Measurements from ENCODE around the gene MRGPRE. TPM values are rescaled to one million over a fixed set of nuclear protein-coding genes. Genes with fewer than 3 reads are reported as not detected.

MRGPRE gene
- total RNA-seq, 1 donor from 2014 or later, result not detected

GRCh38 chr11:3226846-3227567 lies 5.2 kb downstream of the MRGPRE start:
- no peak for DNase-seq (ENCODE audit: low read depth, low spot score)

DNA sequence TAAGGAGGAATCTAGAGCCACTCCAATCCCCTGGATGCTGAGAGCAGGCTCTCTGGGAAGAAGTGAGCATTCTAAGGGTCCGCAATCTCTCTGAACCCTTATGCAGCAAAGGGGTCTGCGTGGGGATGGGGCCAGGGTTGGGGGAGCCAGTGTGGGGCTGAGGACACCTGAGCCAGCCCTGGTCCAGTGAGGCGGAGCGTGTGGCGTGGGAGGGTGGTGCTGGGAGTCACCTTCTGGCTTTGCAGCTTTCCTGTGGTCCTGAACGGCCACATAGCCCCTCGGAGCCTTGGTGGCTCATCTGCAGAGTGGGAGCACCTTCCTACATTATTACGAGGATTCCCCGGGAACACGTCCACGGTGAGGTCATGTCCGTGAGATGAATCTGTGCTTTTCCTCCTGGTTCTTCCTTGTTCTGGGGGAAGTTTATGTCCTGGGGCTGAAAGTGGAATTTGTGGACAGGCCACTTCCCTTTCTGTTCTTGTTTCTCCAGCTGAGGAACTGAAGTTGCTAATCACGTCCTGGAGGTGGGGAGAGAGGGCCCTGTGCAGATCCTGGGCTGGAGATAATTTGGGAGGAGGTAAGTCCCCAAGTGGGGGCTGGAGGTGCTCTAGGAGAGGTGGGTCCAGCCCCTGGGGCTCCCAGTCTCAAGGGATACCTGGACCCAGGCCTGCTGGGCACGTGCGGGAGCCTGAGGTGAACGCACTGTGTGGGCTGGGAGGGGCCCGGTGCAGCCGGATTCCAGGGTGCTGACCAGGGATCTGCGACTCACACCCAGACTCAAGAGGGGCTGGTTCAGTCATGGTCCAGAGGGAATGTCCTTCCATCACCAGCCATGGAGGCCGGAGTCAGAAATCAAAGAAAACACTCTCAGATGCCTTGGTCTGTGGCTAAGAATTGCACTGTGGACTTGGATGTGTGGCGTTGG lies 6.1 kb downstream of the MRGPRE start:
- DNase-seq (ENCODE audit: low read depth, low spot score), result no peak

DNA sequence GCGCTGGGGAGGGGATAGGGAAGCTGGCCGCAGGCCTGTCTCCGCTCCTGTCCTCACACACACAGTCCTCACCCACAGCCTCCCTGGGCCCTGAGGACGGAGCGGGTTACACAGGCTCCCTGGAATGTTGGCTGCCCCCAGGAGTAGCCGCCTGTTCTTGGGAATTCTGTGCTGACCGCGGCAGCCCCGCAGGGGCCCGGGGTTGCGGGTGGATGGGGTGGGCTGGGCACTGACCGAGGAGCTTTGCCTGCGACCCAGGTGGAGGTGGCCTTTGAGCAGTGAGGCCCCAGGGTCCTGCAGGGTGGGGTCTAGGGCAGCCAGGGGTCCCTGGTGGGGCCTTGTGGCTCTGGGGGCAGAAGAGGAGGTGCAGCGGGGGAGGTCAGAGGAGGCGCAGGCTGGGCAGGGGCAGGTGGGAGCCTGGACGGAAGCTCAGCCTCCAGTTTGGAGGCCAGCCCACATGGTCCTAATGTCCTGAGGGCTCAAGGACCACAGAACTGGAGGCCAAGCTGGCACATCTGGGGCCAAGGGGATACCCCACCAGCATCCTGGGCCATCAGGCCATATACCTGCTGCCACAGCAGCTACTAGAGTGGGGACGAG lies 7.0 kb downstream of the MRGPRE start:
- DNase-seq (ENCODE audit: low read depth, low spot score), result no peak

DNA sequence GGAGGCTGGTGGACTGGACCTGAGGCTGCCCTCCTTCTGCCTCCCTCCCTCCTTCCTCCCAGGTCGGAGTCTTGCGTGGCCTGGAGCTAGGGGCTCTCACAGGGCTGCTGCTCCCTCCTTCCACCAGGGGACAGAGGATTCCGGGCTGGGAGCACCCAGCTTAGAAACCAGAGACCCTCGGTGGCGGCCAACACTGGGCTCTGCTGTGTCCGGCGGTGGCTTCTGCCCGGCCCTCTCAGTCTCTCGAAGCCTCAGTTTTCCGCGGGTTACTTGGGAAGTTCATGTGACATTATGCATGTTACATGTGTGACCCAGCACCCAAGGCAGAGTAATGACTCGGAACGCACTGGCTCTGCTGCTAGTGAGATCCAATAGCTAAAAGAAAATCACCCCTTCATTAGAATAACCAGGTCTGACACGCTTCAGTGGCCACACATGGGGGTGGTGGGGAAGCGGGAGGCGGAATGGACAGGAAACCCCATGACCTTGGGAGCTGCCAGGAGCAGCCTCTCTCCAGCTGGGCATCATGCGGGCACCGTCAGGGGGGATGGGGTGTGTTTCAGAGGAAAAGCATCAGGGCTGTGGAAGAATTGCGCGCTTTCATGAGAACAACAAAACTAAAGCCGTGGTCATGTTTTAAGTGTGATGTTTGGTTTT lies 7.7 kb downstream of the MRGPRE start:
- no peak for DNase-seq (ENCODE audit: low read depth, low spot score)

DNA sequence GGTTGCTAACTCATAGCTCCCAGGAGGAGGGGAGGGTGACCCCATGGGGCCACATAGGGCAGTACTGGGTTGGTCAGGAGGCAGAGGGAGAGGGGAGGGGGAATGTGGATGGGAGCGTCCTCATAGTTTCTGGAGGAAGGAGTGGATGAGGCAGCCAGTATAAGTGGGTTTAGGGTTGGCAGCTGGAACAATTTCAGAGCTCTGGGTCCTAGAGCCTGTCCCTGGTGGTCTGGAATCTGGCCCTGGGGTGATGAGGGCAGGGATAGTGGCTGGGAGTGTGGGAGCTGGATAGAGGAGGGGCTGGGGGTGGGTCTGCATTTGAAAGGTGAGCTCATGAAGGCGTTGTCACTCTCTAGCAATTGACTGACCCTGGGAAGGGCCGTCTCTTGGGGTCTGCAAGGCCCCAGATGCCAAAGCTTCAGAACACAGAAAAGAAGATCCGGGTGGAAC lies 8.3 kb downstream of the MRGPRE start:
- no peak for DNase-seq (ENCODE audit: low read depth, low spot score)

DNA sequence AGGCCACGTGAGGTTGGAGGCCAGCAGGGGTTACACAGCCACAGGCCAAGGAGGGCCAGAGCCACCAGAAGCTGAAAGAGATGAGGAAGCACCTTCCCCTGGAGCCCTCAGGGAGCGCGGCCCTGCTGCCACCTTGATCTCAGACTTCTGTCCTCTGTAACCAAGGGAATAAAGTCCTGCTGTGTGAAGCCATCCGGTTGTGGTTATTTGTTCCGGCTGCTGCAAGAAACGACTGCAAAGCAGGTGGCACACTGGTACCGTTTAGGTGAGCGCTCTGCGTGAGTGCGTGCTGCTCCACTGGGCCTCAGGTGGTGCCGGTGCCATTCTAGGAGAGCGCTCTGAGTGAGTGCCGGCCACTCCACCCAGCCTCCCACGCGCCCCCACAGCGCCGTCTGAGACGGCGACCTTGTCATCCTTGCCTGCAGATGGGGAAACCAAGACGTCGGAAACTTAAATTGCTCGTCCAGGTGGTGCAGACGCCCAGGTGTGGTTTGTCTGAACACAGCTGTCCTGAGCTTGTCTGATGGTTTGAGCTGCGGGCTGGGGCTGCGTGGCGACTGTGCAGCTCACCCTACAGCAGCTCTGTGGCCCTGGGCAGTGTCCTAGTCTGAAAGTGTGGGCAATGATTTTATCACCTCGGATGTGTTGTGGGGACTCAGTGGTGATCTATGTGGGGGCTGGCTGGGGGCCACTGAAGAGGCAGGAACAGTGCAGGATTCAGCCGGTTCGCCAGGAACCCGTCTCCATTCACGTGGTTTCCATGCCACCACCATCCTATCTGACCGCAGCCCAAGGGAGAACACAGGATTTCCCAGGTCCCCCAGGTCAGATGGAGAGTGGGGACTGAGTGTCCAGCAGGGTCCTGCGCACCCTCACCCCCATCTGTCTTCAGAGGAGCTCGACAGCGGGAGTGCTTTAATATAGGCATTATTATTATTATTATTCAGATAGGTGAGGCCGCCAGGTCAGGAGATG lies 9.0 kb downstream of the MRGPRE start:
- no peak for DNase-seq (ENCODE audit: low read depth, low spot score)

DNA sequence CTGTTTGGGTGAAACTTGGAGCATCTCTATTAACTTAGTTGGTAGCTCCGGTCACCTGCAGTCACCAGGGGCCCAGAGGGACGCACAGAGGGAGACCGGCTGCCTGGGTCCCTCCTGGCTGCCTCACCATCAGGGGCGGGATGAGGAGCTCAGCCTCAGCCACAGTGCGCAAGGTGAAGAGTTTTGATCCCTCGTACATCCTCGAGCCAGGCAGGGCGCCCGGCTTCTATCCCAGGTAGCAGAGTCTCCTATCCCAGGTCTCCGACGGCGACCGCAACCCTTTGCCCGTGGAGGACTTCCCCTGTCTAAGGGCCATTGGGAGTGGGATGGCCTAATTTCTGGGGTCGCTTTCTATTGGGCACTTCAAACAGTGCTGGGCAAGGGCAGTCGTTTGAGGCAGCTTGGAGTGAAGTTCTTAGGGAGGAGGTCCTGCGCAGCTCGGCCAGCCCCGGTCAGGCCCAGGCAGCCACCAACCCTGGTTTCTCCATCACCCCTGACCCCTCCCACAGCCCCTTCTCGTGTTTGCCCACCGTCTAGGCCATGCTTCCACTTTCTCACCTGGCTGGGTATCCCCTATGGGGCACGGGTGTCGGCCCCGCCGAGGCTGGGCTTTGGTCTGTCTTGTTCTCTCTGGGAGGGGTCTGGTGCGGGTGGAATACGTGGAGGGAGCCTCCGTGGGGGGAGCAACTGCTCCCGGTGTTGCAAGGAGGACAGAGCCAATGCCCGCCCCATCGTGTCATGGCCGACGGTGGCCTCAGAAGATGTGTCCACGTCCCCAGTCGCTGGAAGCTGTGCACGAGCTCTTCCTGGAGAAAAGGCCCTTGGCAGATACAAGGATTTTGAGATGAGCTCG lies 10.0 kb downstream of the MRGPRE start:
- DNase-seq (ENCODE audit: low read depth, low spot score), result no peak

GRCh38 chr11:3221408-3222002 lies 10.7 kb downstream of the MRGPRE start:
- no peak for DNase-seq (ENCODE audit: low read depth, low spot score)

DNA sequence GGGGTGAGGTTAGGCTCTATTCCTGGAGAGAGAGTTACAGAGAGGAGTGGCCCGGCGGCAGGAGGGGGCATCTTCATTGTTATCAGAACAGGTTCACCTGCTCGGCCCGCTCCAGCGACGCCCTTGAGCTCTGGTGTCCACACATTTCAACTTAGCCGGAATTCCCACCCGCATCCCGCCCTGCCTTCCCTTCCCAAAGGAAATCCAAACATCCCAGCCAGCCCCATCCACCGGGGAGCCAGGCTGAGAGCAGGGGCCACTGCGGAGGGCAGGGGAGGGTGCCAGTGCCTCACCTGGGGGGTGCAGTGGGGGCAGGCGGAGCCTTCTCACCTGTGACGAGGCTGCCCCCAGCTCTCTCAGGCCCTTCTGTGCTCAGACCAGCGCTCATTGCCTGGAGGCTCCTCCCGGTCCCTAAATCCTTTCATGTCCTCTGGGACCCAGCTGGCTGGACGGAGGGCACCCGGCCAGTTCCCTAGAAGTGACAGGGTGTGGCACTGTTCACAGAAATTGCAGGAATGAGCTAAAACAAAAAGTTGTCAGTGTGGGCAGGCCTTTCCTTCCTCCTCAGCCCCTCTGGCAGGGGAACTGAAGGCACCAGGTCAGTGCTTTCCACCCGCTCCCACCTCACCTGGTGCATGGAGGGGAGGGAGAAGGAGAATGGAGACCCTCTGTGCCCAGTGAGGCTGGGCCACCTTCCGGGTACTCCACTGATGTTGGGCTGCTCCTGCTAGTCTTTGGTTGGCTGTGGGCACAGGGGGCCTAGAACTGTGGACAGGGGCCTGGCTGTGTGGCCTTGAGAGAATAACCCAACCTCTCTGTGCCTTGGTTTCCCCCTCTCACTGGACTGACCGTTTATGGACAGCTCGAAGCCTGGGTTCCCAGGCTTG lies 11.5 kb downstream of the MRGPRE start:
- DNase-seq (ENCODE audit: low read depth, low spot score), result no peak

DNA sequence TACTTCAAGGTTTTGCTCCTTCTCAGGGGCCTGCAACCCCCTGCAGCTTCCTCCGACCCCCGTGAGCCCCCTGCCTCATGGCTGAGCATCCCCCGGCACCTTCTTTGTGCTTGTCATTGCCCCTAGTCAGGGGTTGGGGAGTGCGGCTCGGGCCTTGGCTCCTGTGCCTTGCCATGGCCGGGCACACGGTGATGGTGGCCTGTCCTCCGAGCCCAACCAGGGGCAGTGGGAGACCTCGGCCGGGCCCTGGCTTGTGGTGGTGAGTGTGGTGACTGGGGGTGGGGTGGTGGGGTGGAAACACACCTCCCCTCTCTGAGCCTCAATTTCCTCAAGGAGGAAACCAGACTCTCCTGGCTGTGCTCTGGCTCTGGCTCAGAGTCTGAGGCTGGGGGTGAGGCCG lies 12.1 kb downstream of the MRGPRE start:
- no peak for DNase-seq (ENCODE audit: low read depth, low spot score)

DNA sequence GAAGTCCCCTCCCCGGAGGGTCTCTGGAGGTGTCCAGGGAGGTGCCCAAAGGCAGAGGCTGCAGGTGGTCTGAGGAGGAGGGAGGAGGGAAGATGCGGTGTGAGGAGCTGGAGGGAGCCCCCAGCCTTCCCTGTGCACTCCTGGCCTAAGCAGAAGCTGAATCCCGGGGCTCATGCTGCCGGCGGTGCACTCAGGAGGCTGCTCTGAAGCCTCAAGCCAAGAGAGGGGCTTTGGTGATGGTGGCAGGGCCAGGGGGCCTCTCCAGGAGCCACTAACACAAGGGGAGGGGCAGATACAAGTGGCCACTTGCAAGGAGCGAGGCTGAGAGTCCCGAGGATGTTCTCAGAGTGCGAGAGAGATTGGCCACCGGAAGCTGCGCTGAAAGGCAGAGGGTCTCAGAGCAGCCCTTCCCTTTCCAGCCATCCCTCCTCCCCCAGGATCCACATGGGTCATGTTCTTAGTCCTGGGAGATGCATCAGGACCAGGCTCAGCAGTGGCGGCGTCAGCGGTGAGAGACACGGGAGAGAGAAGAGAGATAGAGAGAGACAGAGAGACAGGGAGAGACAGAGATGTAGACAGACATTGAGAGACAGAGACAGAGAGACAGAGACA lies 12.8 kb downstream of the MRGPRE start:
- DNase-seq (ENCODE audit: low read depth, low spot score), result no peak

DNA sequence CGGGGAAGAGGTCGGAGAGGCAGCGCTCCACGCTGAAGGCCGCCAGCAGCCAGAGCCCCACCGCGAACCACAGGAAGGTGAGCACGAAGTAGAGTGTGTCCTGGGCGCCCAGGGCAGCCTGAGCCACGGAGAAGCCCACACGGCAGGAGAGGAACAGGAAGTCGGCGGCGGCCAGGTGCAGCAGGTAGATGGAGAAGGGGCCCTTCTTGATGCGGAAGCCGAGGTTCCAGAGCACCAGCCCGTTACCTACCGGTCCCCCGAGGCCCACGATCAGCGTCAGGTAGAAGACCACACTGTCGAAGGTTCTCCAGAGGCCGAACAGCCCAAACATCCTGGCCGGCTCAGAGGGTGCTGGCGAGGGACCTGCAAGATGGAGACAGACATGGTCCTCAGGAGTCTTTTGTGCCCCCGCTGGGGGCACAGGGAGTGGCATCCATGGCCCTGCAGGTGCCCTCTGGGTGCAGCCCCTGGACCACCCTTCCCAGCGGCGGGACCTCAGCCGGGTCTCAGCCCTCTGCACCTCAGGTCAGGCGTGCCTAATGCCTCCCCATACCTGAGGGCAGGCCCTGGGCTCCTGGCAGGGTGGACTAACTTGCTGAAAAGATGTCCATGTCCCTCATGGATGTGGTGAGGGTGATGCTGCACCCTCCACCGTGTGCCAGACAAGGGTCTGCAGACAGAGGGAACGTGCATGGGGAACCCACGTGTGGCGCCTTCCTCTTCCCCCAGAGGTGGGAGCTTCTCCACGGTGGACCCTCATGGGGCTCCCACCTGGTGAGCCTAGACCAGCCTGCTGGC lies 13.5 kb downstream of the MRGPRE start, which contains the start of gene MRGPRG:
Gene MRGPRG (minus strand): TSS at position 331 of the 798 bp plus-strand sequence. CDS start 0 bp downstream, at position 331.
- DNase-seq (ENCODE audit: low read depth, low spot score), result no peak

DNA sequence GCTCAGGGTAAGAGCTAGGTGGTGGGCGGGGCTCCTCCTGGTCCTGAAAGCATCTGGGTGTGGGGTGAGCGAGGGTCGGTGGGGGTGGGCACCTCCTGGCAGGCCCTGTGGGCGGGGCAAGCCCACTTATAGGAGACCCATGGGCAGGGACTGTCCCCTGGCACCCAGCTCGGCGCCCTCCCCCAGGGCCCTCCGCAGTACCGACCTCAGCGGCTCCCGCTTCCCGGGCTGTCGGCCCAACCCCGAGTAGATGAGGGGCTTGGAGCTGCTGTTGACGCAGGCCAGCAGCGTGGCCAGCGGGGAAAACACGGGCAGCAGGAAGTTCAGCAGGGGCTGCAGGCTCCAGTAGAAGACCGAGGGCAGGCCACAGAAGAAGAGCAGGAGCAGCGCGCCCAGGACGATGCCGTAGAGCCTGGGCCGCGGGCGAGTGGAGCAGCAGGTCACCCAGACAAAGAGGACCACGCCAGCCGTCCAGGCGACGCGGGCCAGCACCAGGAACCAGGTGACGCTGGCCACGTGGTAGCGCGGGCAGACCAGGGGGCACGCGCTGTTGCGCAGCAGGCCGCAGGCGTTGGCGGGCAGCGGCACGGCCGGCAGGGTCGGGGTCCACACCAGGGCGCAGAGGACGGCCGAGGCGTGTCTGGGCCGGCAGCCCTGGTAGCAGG lies 14.3 kb downstream of the MRGPRE start:
- no peak for DNase-seq (ENCODE audit: low read depth, low spot score)

GRCh38 chr11:3216027-3216525 lies 16.1 kb downstream of the MRGPRE start:
- no peak for DNase-seq (ENCODE audit: low read depth, low spot score)

DNA sequence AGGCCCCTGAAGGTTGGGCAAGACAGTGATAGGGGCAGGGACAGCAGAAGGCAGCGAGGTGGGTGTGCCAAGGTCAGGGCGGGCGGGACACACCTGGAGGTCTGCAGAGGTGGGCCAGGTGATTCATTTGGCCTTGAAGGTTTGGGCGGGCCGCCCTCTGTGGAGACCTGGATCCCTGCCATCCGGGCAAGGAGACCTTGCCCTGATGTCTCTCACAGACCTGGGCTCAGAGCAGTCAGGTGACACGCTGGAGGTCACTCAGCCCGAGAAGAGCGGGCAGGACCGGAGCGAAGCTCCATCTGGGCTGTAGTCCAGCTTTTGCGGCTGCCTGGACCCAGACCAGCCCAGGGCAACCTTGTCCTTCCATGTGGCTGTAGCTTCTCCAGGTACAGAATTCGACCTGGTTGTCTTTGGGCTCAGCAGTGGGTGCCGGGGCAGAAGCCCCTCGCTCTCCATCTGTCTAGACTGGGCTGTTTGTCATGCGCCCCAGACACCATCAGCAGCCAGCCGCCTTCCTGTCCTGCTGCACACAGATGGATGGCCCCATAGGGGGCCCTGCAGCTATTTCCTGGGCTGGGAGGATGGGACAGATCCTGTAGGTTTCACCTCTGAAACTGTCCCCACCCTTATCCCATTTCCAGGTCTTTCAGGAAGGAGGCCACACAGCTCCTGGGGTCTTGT lies 16.7 kb downstream of the MRGPRE start:
- no peak for DNase-seq (ENCODE audit: low read depth, low spot score)

GRCh38 chr11:3214420-3214699 lies 17.9 kb downstream of the MRGPRE start:
- DNase-seq (ENCODE audit: low read depth, low spot score), result no peak

Data from pulmonary artery endothelial cell (primary cell).